ENCODE measurements around the gene SLC2A9. TPM values are rescaled to one million over a fixed set of nuclear protein-coding genes. Genes with fewer than 3 reads are reported as not detected.

SLC2A9 gene
- total and polyA plus RNA-seq, 2 donors (not counting 3 experiments of a cell fraction or from before 2014, with no cell fraction given): 1.6 to 1.8 TPM

GRCh38 chr4:10030972-10031667 lies 9.8 kb upstream of the SLC2A9 start:
- Histone ChIP-seq H3K4me3 (replicated peaks in 1 of 3; ENCODE audit: insufficient read depth in 1 of 3, low read depth in 1 of 3, low read length in 3 of 3) (no peak overlapping the region), H4K20me1 (replicated peaks; ENCODE audit: control insufficient read depth, extremely low read depth, insufficient read depth, low read length) (no peaks in the 10 kb centered on the region), H3K27ac (ENCODE audit: insufficient read depth, low read depth, low read length) (no peak overlapping the region), H3K79me2 (ENCODE audit: control insufficient read depth, insufficient read depth, low read length) (no peaks in the 10 kb centered on the region), H3K27me3 (ENCODE audit: control insufficient read depth in 2 of 2, insufficient read depth in 2 of 2, low read length in 2 of 2) (peaks cover 0 to 5% of the 10 kb centered on the region in 2 experiments), H3K9ac (replicated peaks; ENCODE audit: extremely low read depth, insufficient read depth, low read length) (no peak overlapping the region), H3K9me3 (replicated peaks; ENCODE audit: control insufficient read depth, insufficient read depth, low read length) (no peaks in the 10 kb centered on the region), H2AFZ (ENCODE audit: low read depth, low read length) (no peak overlapping the region), H3K4me2 (ENCODE audit: insufficient read depth, low read length) (no peak overlapping the region), H3K36me3 (ENCODE audit: control insufficient read depth in 2 of 2, extremely low read depth in 1 of 2, insufficient read depth in 2 of 2, low read length in 2 of 2) (no peaks in the 10 kb centered on the region), H3K9me1 (replicated peaks; ENCODE audit: control insufficient read depth, extremely low read depth, insufficient read depth, low read length) (no peaks in the 10 kb centered on the region), H3K4me1 (ENCODE audit: control insufficient read depth, extremely low read depth, insufficient read depth, low read length) (peaks cover 2% of the 10 kb centered on the region)
- no TSS peak for BruUV-seq (replicated peaks)
- TF ChIP-seq GATA2 (IDR thresholded peaks at IDR 0.05; ENCODE audit: insufficient read depth, insufficient read length, low read depth, low read length) (no peak), MYC (IDR thresholded peaks at IDR 0.05; ENCODE audit: low read depth, low read length) (no peak), JUN (IDR thresholded peaks at IDR 0.05; ENCODE audit: borderline replicate concordance, insufficient read depth, insufficient read length, low read depth) (no peak), POLR2A (IDR thresholded peaks at IDR 0.05; ENCODE audit: low read depth, low read length) (no peak), FOS (IDR thresholded peaks at IDR 0.05; ENCODE audit: borderline replicate concordance, insufficient read depth, low read length) (no peak), EZH2 (IDR thresholded peaks at IDR 0.05; ENCODE audit: borderline replicate concordance, low read depth, low read length, severe bottlenecking) (no peak), MAX (IDR thresholded peaks at IDR 0.05; ENCODE audit: insufficient read depth, insufficient read length) (no peak), POLR2AphosphoS5 (IDR thresholded peaks at IDR 0.05; ENCODE audit: insufficient read depth, low read depth, low read length) (no peak), CTCF (IDR thresholded peaks at IDR 0.05; ENCODE audit: extremely low read depth in 1 of 2, insufficient read depth in 1 of 2, low read depth in 1 of 2, low read length in 2 of 2) (no peak)
- CTCF ChIA-PET: interaction anchor here (1.3 to 1.6 kb wide), 2 partner anchors 12 to 16 kb away, joined by 4 to 5 read pairs; no protein-coding TSS in a partner anchor
- POLR2A ChIA-PET: no interaction called here
- dilution Hi-C loops (cut with MboI; ENCODE audit: extremely low pct_ligation_motif_present, low sequenced_read_pairs): no loop called here
- no peak for FAIRE-seq
- intact Hi-C loops (cut with micrococcal nuclease): no loop called here
- no peak for DNase-seq (ENCODE audit: low read depth, low spot score)
